IPS-NIHi7 (cell line): ENCODE results near the gene AVL9.
"Not testable (repeated sequence)": the region's sequence is repeated elsewhere in the genome, so short reads cannot be mapped to it uniquely, and the experiment has no call there.

Source experiments
- DNase-seq: peaks from one replicate; pipeline ENCODE4 v3.0.0; 2012; ENCODE audit warnings: mixed read lengths; ENCODE audit errors: extremely low spot score

Gene AVL9

GRCh38 chr7:32587411-32587948 lies 92.2 kb downstream of the AVL9 start:
- no peak for DNase-seq

GRCh38 chr7:32588657-32589056 lies 93.4 kb downstream of the AVL9 start:
- DNase-seq = no peak

GRCh38 chr7:32591938-32592337 lies 96.6 kb downstream of the AVL9 start:
- no peak for DNase-seq

- no peak for DNase-seq
Measured at GRCh38 chr7:32592701-32593100, 97.4 kb downstream of the AVL9 start.

- no peak for DNase-seq
Measured at GRCh38 chr7:32594965-32595490, 99.7 kb downstream of the AVL9 start.

GRCh38 chr7:32601196-32601595 lies 105.9 kb downstream of the AVL9 start:
- DNase-seq = not testable (repeated sequence)

- DNase-seq = no peak
Measured at GRCh38 chr7:32602470-32602869, 107.2 kb downstream of the AVL9 start.

GRCh38 chr7:32603492-32603891 lies 108.2 kb downstream of the AVL9 start:
- DNase-seq = not testable (repeated sequence)

GRCh38 chr7:32604047-32604446 lies 108.8 kb downstream of the AVL9 start:
- DNase-seq = not testable (repeated sequence)

- no peak for DNase-seq
Measured at GRCh38 chr7:32605032-32605431, 109.7 kb downstream of the AVL9 start.

- DNase-seq = no peak
Measured at GRCh38 chr7:32609463-32609862, 114.2 kb downstream of the AVL9 start.

- no peak for DNase-seq
Measured at GRCh38 chr7:32611201-32612099, 116.2 kb downstream of the AVL9 start.

- DNase-seq = peak; percentile 15
Measured at GRCh38 chr7:32616625-32617024, 121.3 kb downstream of the AVL9 start.

- no peak for DNase-seq
Measured at GRCh38 chr7:32618470-32618869, 123.2 kb downstream of the AVL9 start.

- DNase-seq = no peak
Measured at GRCh38 chr7:32618987-32619386, 123.7 kb downstream of the AVL9 start.

GRCh38 chr7:32619416-32619815 lies 124.1 kb downstream of the AVL9 start:
- not testable (repeated sequence) for DNase-seq

- DNase-seq = no peak
Measured at GRCh38 chr7:32631021-32631420, 135.7 kb downstream of the AVL9 start.

- not testable (repeated sequence) for DNase-seq
Measured at GRCh38 chr7:32631590-32632497, 136.6 kb downstream of the AVL9 start.

- DNase-seq = not testable (repeated sequence)
Measured at GRCh38 chr7:32633446-32633845, 138.2 kb downstream of the AVL9 start.

GRCh38 chr7:32634798-32635393 lies 139.6 kb downstream of the AVL9 start:
- not testable (repeated sequence) for DNase-seq

- not testable (repeated sequence) for DNase-seq
Measured at GRCh38 chr7:32636725-32637462, 141.6 kb downstream of the AVL9 start.
